Stimulated activated CD8-positive, alpha-beta memory T cell treated with anti-CD3 and anti-CD28 coated beads, Interleukin-4, amount 100 ng/mL, for 4 hours (primary cell): ENCODE data around the gene OR10H5.
"Not testable (repeated sequence)": the region's sequence is repeated elsewhere in the genome, so short reads cannot be mapped to it uniquely, and the experiment has no call there.

ENCODE experiments used
- DNase-seq, 2 donors: peaks; one replicate each; pipeline ENCODE4 v3.0.0-alpha.2; 2020; ENCODE audit warnings: low read depth in 2 of 2, low spot score in 1 of 2

The OR10H5 gene

GRCh38 chr19:15787611-15788155, at the start of gene OR10H5:
TSS of gene OR10H5 (plus strand) at chr19:15787661. CDS start at chr19:15794049, 6,388 bp downstream.
- DNase-seq: no peak

GRCh38 chr19:15737722-15738121, 49.7 kb upstream of the OR10H5 start, which contains the start of gene OR10H3:
TSS of gene OR10H3 (plus strand) at chr19:15737985. CDS start at chr19:15741393, 3,408 bp downstream.
- no peak for DNase-seq

- DNase-seq: no peak
These were observed 46.7 kb upstream of the OR10H5 start for GRCh38 chr19:15740785-15741184.

GRCh38 chr19:15748239-15748638, 39.2 kb upstream of the OR10H5 start:
- no peak for DNase-seq

GRCh38 chr19:15758379-15758778, 29.1 kb upstream of the OR10H5 start:
- no peak for DNase-seq

GRCh38 chr19:15759962-15760565, 27.4 kb upstream of the OR10H5 start:
- no peak for DNase-seq

- no peak for DNase-seq
These were observed 17.9 kb upstream of the OR10H5 start for GRCh38 chr19:15769586-15769985.

- DNase-seq: not testable (repeated sequence)
These were observed 13.3 kb upstream of the OR10H5 start for GRCh38 chr19:15774159-15774558.

- DNase-seq: no peak
These were observed 12.2 kb upstream of the OR10H5 start for GRCh38 chr19:15775249-15775648.

GRCh38 chr19:15776264-15776663, 11.2 kb upstream of the OR10H5 start:
- no peak for DNase-seq

GRCh38 chr19:15776991-15777970, 10.2 kb upstream of the OR10H5 start:
- DNase-seq: no peak

GRCh38 chr19:15779756-15780476, 7.5 kb upstream of the OR10H5 start:
- no peak for DNase-seq

- DNase-seq: no peak
These were observed 6.6 kb upstream of the OR10H5 start for GRCh38 chr19:15780610-15781418.

GRCh38 chr19:15781661-15782060, 5.8 kb upstream of the OR10H5 start:
- no peak for DNase-seq

GRCh38 chr19:15782211-15782610, 5.2 kb upstream of the OR10H5 start:
- no peak for DNase-seq

- not testable (repeated sequence) for DNase-seq
These were observed 4.6 kb upstream of the OR10H5 start for GRCh38 chr19:15782896-15783295.

GRCh38 chr19:15788594-15789270, 1.3 kb downstream of the OR10H5 start:
- DNase-seq: no peak

GRCh38 chr19:15790096-15790495, 2.6 kb downstream of the OR10H5 start:
- no peak for DNase-seq

GRCh38 chr19:15794279-15794678, 6.8 kb downstream of the OR10H5 start:
- DNase-seq: not testable (repeated sequence)

- DNase-seq: no peak
These were observed 22.9 kb downstream of the OR10H5 start for GRCh38 chr19:15810335-15810734.
